Stomach (tissue), 4 donors: ENCODE data around the gene CSRNP2.

Experiments used
- POLR2A ChIP-seq, 4 donors: fragments of 450-650 bp; IDR thresholded peaks; one replicate each; pipeline ENCODE4 v1.6.1; 2016; ENCODE audit warnings: antibody characterized with exemption in 4 of 4, control low read depth in 2 of 4, mild to moderate bottlenecking in 1 of 4, moderate library complexity in 1 of 4
- TF ChIP-seq, protein P1 (sequence below), 7 experiments: fragments of 450-650 bp in 4 of 7; fragments of 200-600 bp in 3 of 7; sonication (generic) in 3 of 7; IDR thresholded peaks; one replicate each; pipeline ENCODE4 v1.5.1; 2016 to 2019; ENCODE audit warnings: antibody characterized with exemption in 7 of 7, control low read depth in 2 of 7, mild to moderate bottlenecking in 1 of 7

DNA sequence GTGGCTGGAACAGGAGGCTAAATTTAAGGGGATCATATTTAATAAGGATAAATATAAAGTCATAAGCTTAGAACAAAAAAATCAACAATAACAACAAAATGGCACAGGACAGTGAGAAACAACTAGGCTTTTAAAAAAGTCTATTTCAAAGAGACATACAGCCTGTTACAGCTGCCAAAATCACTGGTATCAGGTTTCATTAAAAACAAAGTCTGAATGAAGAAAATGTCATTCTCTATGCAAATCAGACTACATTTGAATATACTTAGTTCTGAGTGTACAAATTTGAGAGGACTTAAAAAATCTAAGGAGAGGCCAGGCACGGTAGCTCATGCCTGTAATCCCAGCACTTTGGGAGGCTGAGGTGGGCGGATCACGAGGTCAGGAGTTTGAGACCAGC lies 45.5 kb upstream of the CSRNP2 start:
- TF ChIP-seq, protein P1, sequence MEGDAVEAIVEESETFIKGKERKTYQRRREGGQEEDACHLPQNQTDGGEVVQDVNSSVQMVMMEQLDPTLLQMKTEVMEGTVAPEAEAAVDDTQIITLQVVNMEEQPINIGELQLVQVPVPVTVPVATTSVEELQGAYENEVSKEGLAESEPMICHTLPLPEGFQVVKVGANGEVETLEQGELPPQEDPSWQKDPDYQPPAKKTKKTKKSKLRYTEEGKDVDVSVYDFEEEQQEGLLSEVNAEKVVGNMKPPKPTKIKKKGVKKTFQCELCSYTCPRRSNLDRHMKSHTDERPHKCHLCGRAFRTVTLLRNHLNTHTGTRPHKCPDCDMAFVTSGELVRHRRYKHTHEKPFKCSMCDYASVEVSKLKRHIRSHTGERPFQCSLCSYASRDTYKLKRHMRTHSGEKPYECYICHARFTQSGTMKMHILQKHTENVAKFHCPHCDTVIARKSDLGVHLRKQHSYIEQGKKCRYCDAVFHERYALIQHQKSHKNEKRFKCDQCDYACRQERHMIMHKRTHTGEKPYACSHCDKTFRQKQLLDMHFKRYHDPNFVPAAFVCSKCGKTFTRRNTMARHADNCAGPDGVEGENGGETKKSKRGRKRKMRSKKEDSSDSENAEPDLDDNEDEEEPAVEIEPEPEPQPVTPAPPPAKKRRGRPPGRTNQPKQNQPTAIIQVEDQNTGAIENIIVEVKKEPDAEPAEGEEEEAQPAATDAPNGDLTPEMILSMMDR (IDR thresholded peaks at IDR 0.05): no peak
- TF ChIP-seq POLR2A (IDR thresholded peaks at IDR 0.05): no peak
